HG02623 (cell line): ENCODE results near the gene AHRR.
"Not testable (repeated sequence)": the region's sequence is repeated elsewhere in the genome, so short reads cannot be mapped to it uniquely, and the experiment has no call there.

Source experiments
- ATAC-seq: cut with Tn5 transposase; IDR thresholded peaks from one replicate; pipeline ENCODE4 v1.9.1; 2021; ENCODE audit warnings: moderate library complexity; ENCODE audit not compliant: unreplicated experiment

AHRR gene

GRCh38 chr5:362978-363765, 41.7 kb downstream of the AHRR start:
- ATAC-seq: no peak

DNA sequence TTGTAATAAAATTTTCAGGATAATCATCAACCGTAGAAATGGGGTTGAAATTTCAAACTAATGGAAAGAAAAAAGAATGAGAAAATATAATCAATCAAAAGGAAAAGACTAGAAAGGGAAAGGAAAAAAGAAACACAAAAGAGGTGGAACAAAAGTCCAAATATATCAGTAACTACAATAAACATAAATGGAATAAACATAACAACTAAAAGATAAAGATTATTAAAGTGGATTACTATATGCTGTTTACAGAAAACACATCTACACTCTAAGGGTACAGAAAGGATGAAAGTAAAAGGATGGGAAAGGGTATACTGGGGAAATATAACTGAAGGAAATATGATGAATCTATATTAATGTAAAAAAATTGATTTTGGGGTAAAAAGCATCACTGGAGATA, 43.0 kb downstream of the AHRR start:
- ATAC-seq: no peak

GRCh38 chr5:366541-367357, 45.2 kb downstream of the AHRR start:
- ATAC-seq: no peak

DNA sequence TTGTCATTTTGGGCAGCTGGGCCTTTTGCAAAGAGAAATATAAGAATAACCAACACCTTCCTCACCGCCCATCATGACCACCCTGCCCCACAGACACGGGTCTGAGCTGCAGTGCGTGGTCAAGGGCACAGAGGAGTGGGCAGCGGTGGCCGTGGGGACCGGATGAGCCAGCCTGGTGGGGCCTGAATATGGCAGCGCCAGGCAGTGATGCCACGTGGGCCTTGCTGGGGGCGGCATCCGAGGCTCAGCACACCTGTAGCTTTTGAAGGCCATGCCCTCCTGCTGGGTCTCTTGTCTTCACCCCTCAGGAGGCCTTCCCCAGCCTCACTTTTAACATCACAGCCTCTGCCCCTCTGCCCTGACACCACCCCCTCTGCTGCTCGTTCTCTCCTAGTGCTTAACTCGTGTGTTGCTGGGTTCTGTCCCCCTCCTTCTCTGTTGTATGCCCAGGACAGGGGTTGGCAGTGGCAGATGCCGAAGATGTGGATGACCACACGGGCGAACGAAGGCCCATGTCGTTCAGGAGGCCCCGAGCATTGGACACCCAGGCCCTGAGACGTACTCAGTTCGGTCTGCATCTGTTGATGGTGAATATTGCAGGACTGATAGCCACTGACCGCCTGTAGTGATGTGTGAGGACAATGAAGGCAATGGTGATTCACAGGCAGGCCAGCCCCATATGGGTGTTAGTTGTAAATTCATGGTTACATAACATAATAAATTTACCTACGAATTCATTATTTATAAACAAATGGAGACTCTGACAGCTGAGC, 46.0 kb downstream of the AHRR start:
- no peak for ATAC-seq

- peak; percentile 47 for ATAC-seq
Measured at GRCh38 chr5:368183-369084, 46.9 kb downstream of the AHRR start.

GRCh38 chr5:369151-369868, 47.8 kb downstream of the AHRR start:
- ATAC-seq: peak; percentile 20

GRCh38 chr5:369869-370236, 48.3 kb downstream of the AHRR start:
- not testable (repeated sequence) for ATAC-seq

GRCh38 chr5:370311-370958, 48.9 kb downstream of the AHRR start:
- ATAC-seq: no peak

DNA sequence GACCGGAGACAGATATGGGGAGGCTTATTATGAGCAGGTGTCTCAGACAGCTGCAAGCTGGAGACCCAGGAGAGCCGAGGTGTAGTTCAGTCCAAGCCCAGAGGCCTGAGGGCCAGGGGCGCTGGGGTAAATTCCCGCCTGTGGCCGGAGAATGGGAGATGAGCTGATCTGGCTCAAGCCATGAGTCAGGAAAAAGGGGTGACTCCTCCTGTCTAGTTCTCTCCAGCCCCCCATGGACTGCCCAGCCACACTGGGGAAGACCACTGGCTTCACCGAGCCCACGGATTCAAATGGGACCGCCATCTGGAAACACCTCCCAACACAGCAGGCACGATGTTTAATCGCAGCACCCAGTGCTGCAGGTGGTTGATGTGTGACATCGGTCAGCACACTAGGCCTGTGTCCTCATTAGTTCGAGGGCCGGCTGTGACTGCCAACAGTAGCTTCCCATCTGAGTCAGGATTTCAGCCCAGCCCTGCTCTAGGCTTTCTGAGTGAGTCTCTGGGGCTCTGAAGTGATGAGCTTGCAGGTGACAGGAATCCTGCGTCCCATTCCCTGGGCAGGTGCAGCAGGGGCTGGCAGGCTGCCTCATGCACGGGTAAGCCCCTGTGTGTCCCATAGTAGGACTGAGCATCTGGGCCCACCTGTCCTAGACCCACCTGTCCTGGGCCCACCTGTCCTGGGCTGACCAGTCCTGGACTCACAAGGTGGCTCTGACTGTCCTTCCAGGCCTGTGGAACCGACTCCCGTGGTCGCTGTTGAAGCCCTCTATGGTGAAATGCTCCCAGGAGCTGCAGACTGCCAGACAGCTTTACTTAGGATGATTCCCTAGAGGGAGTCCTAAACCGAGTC, 49.7 kb downstream of the AHRR start:
- ATAC-seq: no peak

DNA sequence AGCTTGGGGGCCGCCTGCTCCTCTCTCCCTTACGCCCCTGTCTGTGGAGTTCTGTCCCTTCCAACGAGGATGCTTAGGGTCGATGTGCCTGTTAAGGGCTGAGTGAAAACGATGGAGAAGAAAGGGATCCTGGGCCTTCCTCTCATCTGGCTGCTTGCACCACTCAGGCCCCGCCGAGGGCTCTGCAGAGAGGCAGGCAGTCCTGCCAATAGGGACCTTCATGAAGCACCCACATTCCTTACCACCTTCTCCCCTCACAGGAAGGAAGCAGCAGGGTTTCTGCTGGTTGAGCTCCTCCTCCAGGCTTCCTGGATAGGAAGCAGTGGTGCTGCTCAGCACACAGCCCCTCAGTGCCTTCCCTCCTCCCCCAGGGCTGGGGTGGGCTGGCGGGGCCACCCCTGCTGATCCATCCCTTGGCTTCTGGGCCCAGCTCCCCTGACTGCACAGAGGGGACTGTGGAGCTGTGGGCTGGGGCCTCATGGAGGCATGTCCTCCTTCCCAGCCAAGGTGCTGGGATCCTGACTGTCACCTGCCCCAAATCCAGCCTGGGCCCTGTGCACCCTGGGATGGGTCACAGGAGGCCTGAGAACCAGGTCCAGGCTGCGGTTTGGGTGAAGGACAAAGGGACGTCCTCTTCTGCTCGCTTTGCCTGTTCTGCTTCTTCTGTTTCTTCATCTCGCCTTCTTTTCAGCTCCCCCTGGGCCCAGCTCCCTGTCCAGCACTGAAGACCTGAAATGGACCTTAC, 50.5 kb downstream of the AHRR start:
- ATAC-seq: no peak

GRCh38 chr5:372556-372995, 51.1 kb downstream of the AHRR start:
- no peak for ATAC-seq

GRCh38 chr5:372996-373709, 51.6 kb downstream of the AHRR start:
- ATAC-seq: peak; percentile 1

DNA sequence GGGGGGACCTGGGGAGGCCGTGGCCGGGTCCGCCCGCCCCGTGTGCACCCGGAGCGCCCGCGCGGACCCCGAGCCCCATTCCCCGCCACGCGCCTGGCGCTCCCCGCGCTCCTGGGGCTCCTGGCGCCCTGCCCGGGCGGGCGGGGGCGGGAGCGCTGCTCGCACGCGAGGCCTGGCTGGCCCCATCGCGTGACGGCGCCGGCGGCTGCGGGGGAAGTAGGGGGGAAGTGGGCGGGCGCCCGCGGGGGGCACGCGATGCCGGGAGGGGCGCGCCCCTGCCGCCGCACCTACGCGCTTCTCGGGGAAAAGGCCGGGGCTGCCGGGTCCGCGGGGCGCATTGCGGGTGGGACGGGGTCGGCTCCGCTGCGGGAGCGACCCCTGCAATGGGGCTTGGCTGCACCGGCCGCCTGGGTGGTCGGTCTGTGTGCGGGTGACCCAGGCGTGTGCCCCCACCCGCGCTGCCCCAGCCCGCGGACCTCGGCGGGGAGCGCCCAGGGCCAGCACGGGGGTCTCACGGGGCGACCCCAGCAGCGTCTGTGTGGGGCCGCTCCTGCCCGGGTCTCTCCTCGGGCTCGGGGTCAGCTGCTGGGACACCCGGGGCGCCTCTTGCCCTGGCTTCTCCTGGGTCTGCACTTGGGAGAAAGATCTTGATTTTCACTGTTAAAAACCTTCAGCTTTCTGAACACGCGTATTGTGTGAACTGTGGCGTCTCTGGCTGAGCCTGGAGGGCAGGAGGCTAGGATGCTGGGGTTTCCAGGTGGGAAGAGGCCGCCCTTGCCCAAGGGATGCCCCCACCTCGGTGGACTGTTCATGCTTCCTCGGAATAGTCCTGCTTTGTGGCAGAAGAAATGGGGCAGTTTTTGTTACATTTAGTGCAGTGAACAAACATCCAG, 52.4 kb downstream of the AHRR start:
- ATAC-seq: peak; percentile 32

DNA sequence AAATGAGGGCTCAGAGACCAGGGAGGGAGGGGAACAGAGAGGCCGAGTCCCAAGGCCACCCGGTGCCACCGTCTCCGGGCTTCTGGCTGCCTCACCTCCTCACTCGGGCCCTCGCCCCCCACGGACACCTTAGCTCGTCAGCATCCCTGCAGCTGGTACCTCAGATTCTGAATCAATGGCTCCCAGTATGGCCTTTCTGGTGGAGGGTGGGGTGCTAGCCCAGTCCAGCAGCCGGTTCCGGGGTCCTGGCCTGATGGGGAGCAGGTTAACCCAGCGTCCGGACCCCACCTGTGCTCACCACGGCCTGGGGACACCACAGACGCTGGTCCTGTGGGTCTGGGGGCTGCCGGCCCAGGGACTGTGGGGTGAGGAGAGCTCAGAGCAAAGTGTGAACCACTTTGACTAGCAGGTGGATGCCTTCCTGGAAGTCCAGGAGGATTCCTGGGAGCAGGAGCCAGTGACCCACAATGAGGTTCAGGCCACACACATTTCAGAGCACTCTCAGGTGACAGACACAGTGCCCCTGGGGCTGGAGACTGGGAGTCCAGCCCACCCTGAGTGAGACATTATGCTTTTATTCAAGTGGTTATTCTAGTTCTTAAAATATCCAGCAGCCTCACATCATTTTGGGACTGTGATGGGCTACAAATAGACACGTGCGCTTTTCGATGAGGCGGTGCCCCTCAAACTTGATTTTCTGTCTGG, 53.3 kb downstream of the AHRR start:
- ATAC-seq: no peak

GRCh38 chr5:375336-375920, 53.9 kb downstream of the AHRR start:
- ATAC-seq: no peak
